IMR-90 (cell line): ENCODE results near the gene EXOC6B. TPM values are rescaled to one million over a fixed set of nuclear protein-coding genes. Genes with fewer than 3 reads are reported as not detected.

Source experiments
- ATAC-seq: fragments of 200-7000 bp; cut with Tn5 transposase; 2 replicates; pipeline ENCODE4 v1.9.1; 2020; ENCODE audit warnings: low read depth, mild to moderate bottlenecking, moderate library complexity
- BruUV-seq: library from RNA; stranded (reverse); fragments of 400-500 nt; replicated peaks from 2 replicates; lab custom pipeline; 2021; lab: Mats Ljungman, UMichigan
- CTCF ChIA-PET: fragments of 300-600 bp; formaldehyde crosslinking; extraction: SDS; loops from one replicate; lab custom pipeline; 2021; ENCODE audit warnings: antibody characterized with exemption; lab: Yijun Ruan, JAX
- POLR2A ChIA-PET: fragments of 300-600 bp; sonication (Branson Sonifier 250); formaldehyde crosslinking; loops from one replicate; lab custom pipeline; 2022; ENCODE audit warnings: antibody characterized with exemption; ENCODE audit not compliant: unreplicated experiment; lab: Charles Lee
- DNase-seq: peaks from one replicate; pipeline ENCODE4 v3.0.0; 2013
- H2AFZ ChIP-seq: replicated peaks from 2 replicates; pipeline ENCODE3; 2013; ENCODE audit warnings: low read length, mild to moderate bottlenecking; ENCODE audit not compliant: poor library complexity
- H2AK5ac ChIP-seq: 2 replicates; pipeline ENCODE4 v1.6.1; 2013; ENCODE audit warnings: low read depth, low read length, inconsistent platforms
- H2AK9ac ChIP-seq: replicated peaks from 2 replicates; pipeline ENCODE3; 2013; ENCODE audit warnings: mild to moderate bottlenecking, low read depth, low read length, moderate library complexity; ENCODE audit not compliant: poor library complexity
- H2BK120ac ChIP-seq: 2 replicates; pipeline ENCODE4 v1.6.1; 2013; ENCODE audit warnings: low read depth, low read length, inconsistent platforms
- H2BK15ac ChIP-seq: 3 replicates; pipeline ENCODE4 v1.6.1; 2013; ENCODE audit warnings: low read depth, low read length, inconsistent platforms
- H2BK20ac ChIP-seq: 2 replicates; pipeline ENCODE4 v1.6.1; 2013; ENCODE audit warnings: low read depth, mild to moderate bottlenecking, inconsistent platforms, low read length, moderate library complexity
- H2BK5ac ChIP-seq: 2 replicates; pipeline ENCODE4 v1.6.1; 2013; ENCODE audit warnings: mild to moderate bottlenecking, low read depth, low read length, inconsistent platforms; ENCODE audit not compliant: poor library complexity, severe bottlenecking
- H3K14ac ChIP-seq: replicated peaks from 2 replicates; pipeline ENCODE4 v1.6.1; 2013; ENCODE audit warnings: low read depth, low read length, inconsistent platforms
- H3K18ac ChIP-seq: 2 replicates; pipeline ENCODE4 v1.6.1; 2013; ENCODE audit warnings: low read depth, low read length, control low read depth
- H3K23ac ChIP-seq: 2 replicates; pipeline ENCODE4 v1.6.1; 2013; ENCODE audit warnings: low read depth, low read length, inconsistent platforms
- H3K27ac ChIP-seq: 2 replicates; pipeline ENCODE4 v1.5.1; 2013; ENCODE audit warnings: mild to moderate bottlenecking, control low read depth, low read length; ENCODE audit not compliant: insufficient read depth
- H3K27me3 ChIP-seq: 2 replicates; pipeline ENCODE4 v1.6.1; 2013; ENCODE audit warnings: low read length; ENCODE audit not compliant: control insufficient read depth, insufficient read depth
- H3K36me3 ChIP-seq: 2 replicates; pipeline ENCODE4 v1.6.1; 2013; ENCODE audit warnings: low read length, mixed read lengths; ENCODE audit not compliant: control insufficient read depth, insufficient read depth
- H3K4ac ChIP-seq: 2 replicates; pipeline ENCODE4 v1.6.1; 2013; ENCODE audit warnings: low read depth, low read length, inconsistent platforms
- H3K4me1 ChIP-seq: 2 replicates; pipeline ENCODE4 v1.6.1; 2013; ENCODE audit warnings: low read length, mixed read lengths; ENCODE audit not compliant: control insufficient read depth, insufficient read depth
- H3K4me2 ChIP-seq: 2 replicates; pipeline ENCODE4 v1.6.1; 2013; ENCODE audit warnings: low read depth, mild to moderate bottlenecking, control low read depth, low read length, moderate library complexity
- H3K4me3 ChIP-seq: 2 replicates; pipeline ENCODE4 v1.5.1; 2013; ENCODE audit warnings: low read depth, mild to moderate bottlenecking, control low read depth, low read length, moderate library complexity; ENCODE audit not compliant: insufficient read depth
- H3K56ac ChIP-seq: 2 replicates; pipeline ENCODE4 v1.6.1; 2013; ENCODE audit warnings: low read length, inconsistent platforms; ENCODE audit not compliant: insufficient read depth; ENCODE audit errors: extremely low read depth
- H3K79me1 ChIP-seq, 2 experiments: 2 replicates each; pipeline ENCODE4 v1.6.1; 2013; ENCODE audit warnings: low read length in 2 of 2, inconsistent platforms in 1 of 2, low read depth in 1 of 2
- H3K9ac ChIP-seq: 2 replicates; pipeline ENCODE4 v1.6.1; 2013; ENCODE audit warnings: low read depth, low read length, control low read depth
- H3K9me1 ChIP-seq: 2 replicates; pipeline ENCODE4 v1.6.1; 2013; ENCODE audit warnings: low read length, inconsistent platforms; ENCODE audit not compliant: insufficient read depth
- H3K9me3 ChIP-seq: 2 replicates; pipeline ENCODE4 v1.6.1; 2013; ENCODE audit warnings: low read length; ENCODE audit not compliant: control insufficient read depth, insufficient read depth
- H4K20me1 ChIP-seq: 2 replicates; pipeline ENCODE4 v1.6.1; 2013; ENCODE audit warnings: low read length, inconsistent platforms; ENCODE audit not compliant: insufficient read depth
- H4K5ac ChIP-seq: 2 replicates; pipeline ENCODE4 v1.6.1; 2013; ENCODE audit warnings: mild to moderate bottlenecking, low read depth, low read length, control low read depth
- H4K8ac ChIP-seq, 2 experiments: 2 replicates each; pipeline ENCODE4 v1.6.1; 2013; ENCODE audit warnings: low read depth in 2 of 2, low read length in 2 of 2, control low read depth in 1 of 2, inconsistent platforms in 1 of 2
- H4K91ac ChIP-seq: 2 replicates; pipeline ENCODE4 v1.6.1; 2013; ENCODE audit warnings: low read depth, low read length, inconsistent platforms; ENCODE audit not compliant: insufficient read depth
- MAFK ChIP-seq: IDR thresholded peaks from 2 replicates; pipeline ENCODE4 v1.6.1; 2012; ENCODE audit warnings: low read depth, low read length, improper control_type of control experiment
- SMC3 ChIP-seq: fragments of 150-350 bp; IDR thresholded peaks from 2 replicates; pipeline ENCODE4 v1.6.1; 2016; ENCODE audit warnings: low read depth, mild to moderate bottlenecking, antibody characterized with exemption, low read length, moderate library complexity
- WGBS, 2 experiments: methylation state at CpG; one replicate each; pipeline versions ENCODE4 v1.1.5 to v1.1.7; 2013; ENCODE audit warnings: missing lambda C conversion rate in 2 of 2; ENCODE audit not compliant: insufficient read length in 1 of 2; ENCODE audit errors: extremely low coverage in 2 of 2; 5-methylcytosine and 5-hydroxymethylcytosine counted together
- dilution Hi-C: fragments of 300-500 bp; cut with HindIII; formaldehyde crosslinking; loops from one replicate; pipeline ENCODE4 v1.14.3; 2018; ENCODE audit warnings: low sequenced_read_pairs; ENCODE audit not compliant: unreplicated experiment
- in situ Hi-C: fragments of 300-500 bp; cut with MboI; formaldehyde crosslinking; loops from 3 replicates; pipeline ENCODE4 v1.14.3; 2019; ENCODE audit warnings: low sequenced_read_pairs, inconsistent platforms, mixed read lengths
- intact Hi-C: fragments of 100-400 bp; cut with micrococcal nuclease; formaldehyde crosslinking; loops from 2 replicates; pipeline ENCODE4 v1.10.0; 2022
- polyA plus RNA-seq, 3 experiments: library from polyadenylated mRNA; depleted of rRNA; stranded (reverse); fragments of >200 nt; gene quantifications; 2 replicates each; pipeline ENCODE4 v1.2.3, GENCODE V29; 2012; ENCODE audit warnings: low replicate concordance in 1 of 3
- total RNA-seq: library from RNA; depleted of rRNA; stranded (reverse); fragments of >200 nt; gene quantifications from 2 replicates; pipeline ENCODE4 v1.2.3, GENCODE V29; 2012

The EXOC6B gene
- total and polyA plus RNA-seq, 2 of the 4 experiments (the other 2 are of a cell fraction) = 10.2 to 29.4 TPM

DNA sequence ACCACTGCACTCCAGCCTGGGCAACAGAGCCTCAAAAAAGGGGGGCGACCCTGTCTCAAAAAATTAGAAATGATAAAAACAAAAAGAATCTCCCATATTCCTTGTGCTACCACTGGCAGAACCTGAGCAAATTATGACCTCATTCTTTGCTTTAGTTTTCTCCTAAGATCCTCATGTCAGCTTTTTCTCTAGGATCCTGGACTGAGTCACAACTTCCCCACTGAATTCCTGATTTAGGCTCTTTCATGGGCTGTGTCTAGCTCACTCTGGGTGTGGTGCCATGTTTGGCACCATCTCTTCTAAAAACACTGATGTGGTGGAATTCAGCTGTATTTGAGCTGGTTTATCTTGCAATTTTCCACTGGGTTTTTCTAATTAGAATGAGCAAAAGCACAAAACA, 37.1 kb downstream of the EXOC6B start:
- intact Hi-C loops (no loop called here), dilution Hi-C loops (no loop called here), in situ Hi-C loops (no loop called here)
- Histone ChIP-seq H3K9ac (no peak overlapping the region), H3K18ac (no peak overlapping the region), H2AFZ (no peak overlapping the region), H3K27me3 (no peaks in the 10 kb centered on the region), H2BK15ac (no peak overlapping the region), H3K79me1 (peaks cover 23 to 28% of the 10 kb centered on the region in 2 experiments), H3K27ac (no peak overlapping the region), H2AK9ac (no peak overlapping the region), H3K36me3 (no peaks in the 10 kb centered on the region), H3K56ac (no peak overlapping the region), H3K4me2 (no peak overlapping the region), H4K20me1 (peaks cover 4% of the 10 kb centered on the region), H3K9me1 (0 out of 2 replicates have a peak, but pooled peaks cover 3% of the 10 kb centered on the region), H3K4ac (no peak overlapping the region), H3K9me3 (no peaks in the 10 kb centered on the region), H4K5ac (no peak overlapping the region), H2BK5ac (no peak overlapping the region), H3K4me3 (no peak overlapping the region), H2BK20ac (no peak overlapping the region), H2BK120ac (no peak overlapping the region), H3K4me1 (peaks cover under 1% of the 10 kb centered on the region; the same call in 1 of the 2 replicates), H3K14ac (no peak overlapping the region), H3K23ac (no peak overlapping the region), H4K91ac (no peak overlapping the region), H4K8ac (no peak overlapping the region), H2AK5ac (no peak overlapping the region)
- POLR2A ChIA-PET = no interaction called here
- TF ChIP-seq MAFK (peak; percentile 60), SMC3 (no peak)
- DNase-seq = peak; percentile 69
- no TSS peak for BruUV-seq
- whole genome bisulfite sequencing, 2 experiments = no CpG with 5 or more reads among the region's 1 CpG
- CTCF ChIA-PET = interaction anchor here (1.6 kb wide), 1 partner anchor 74 kb away, joined by 3 read pairs; no protein-coding TSS in a partner anchor
- ATAC-seq = peak; percentile 75
